ENCODE results near the gene EMID1. TPM values are rescaled to one million over a fixed set of nuclear protein-coding genes. Genes with fewer than 3 reads are reported as not detected.

The EMID1 gene
- total RNA-seq, 4 donors from 2014 or later = 2.8 to 4.8 (median 3.6) TPM

- H3K4me3 ChIP-seq (ENCODE audit: low read depth, poor library complexity, severe bottlenecking) = no peak overlapping the region
- no peak for TF ChIP-seq POLR2A (IDR thresholded peaks at IDR 0.05)
- no peak for TF ChIP-seq CTCF (IDR thresholded peaks at IDR 0.05)
- peak in 1 of 2 donors; percentile 69 for DNase-seq (ENCODE audit: low spot score in 2 of 2)
- intact Hi-C loops (cut with DNase I; ENCODE audit: low total_unique reads) = no loop called here
- WGBS, 2 donors = 88 to 92% methylated on average over 13 to 14 of the region's 14 CpGs
Observed at GRCh38 chr22:29215012-29215860, 9.5 kb downstream of the EMID1 start.

GRCh38 chr22:29216011-29216872 is 10.5 kb downstream of the EMID1 start:
- no peak for TF ChIP-seq POLR2A (IDR thresholded peaks at IDR 0.05)
- no peak for TF ChIP-seq CTCF (IDR thresholded peaks at IDR 0.05)
- no peak overlapping the region for H3K4me3 ChIP-seq (ENCODE audit: low read depth, poor library complexity, severe bottlenecking)
- intact Hi-C loops (cut with DNase I; ENCODE audit: low total_unique reads) = no loop called here
- peak in 1 of 2 donors; percentile 75 for DNase-seq (ENCODE audit: low spot score in 2 of 2)
- WGBS, 2 donors = 80 to 85% methylated on average over 13 to 14 of the region's 14 CpGs

- WGBS, 2 donors = 63 to 68% methylated on average over 12 to 13 of the region's 14 CpGs
- TF ChIP-seq POLR2A (IDR thresholded peaks at IDR 0.05) (no peak), CTCF (IDR thresholded peaks at IDR 0.05) (no peak)
- intact Hi-C loops (cut with DNase I; ENCODE audit: low total_unique reads) = no loop called here
- H3K4me3 ChIP-seq (ENCODE audit: low read depth, poor library complexity, severe bottlenecking) = no peak overlapping the region
- peak in 1 of 2 donors; percentile 88 for DNase-seq (ENCODE audit: low spot score in 2 of 2)
Observed at GRCh38 chr22:29216873-29217666, 11.4 kb downstream of the EMID1 start.

- peak in 1 of 2 donors; percentile 83 for DNase-seq (ENCODE audit: low spot score in 2 of 2)
- WGBS, 2 donors = 82 to 84% methylated on average over 13 of the region's 13 CpGs
- H3K4me3 ChIP-seq (ENCODE audit: low read depth, poor library complexity, severe bottlenecking) = no peak overlapping the region
- TF ChIP-seq CTCF (IDR thresholded peaks at IDR 0.05) = no peak
- TF ChIP-seq POLR2A (IDR thresholded peaks at IDR 0.05) = no peak
- intact Hi-C loops (cut with DNase I; ENCODE audit: low total_unique reads) = no loop called here
Observed at GRCh38 chr22:29217827-29218757, 12.4 kb downstream of the EMID1 start.
